ENCODE data around the gene FDX2.

Gene FDX2

DNA sequence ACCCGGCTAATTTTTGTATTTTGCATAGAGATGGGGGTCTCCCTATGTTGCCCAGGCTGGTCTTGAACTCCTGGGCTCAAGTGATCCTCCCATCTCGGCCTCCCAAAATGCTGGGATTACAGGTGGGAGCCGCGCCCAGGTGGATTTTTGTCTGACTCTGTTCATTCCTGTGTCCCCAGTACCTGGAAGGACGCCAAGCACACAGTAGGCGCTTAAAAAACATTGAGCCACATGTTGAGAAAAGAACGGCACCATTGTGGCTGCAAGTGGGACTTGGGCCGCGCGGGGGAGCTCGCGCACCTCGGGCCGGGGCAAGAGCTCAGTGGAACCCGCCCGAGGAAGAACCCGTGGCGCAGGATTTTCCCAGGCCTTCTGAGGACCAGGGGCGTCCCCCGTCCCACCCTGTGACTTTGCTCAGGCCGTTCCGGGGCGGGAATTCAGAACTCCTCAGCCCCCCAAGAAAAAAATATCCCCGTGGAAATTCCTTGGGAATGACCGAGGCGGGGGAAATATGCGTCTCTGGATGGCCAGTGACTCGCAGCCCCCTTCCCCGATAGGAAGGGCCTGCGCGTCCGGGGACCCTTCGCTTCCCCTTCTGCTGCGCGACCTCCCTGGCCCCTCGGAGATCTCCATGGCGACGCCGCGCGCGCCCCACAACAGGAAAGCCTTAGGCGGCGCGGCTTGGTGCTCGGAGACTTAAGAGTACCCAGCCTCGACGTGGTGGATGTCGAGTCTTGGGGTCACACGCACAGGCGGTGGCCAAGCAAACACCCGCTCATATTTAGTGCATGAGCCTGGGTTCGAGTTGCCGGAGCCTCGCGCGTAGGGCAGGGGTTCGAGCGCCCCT is 46.3 kb downstream of the FDX2 start:
- Mint-ChIP-seq H3K27me3 (ENCODE audit: low read depth) (peaks cover 70% of the 10 kb centered on the region), H3K4me3 (peak overlapping the region; percentile 42 to 62 (median 57)), H3K27ac (no peak overlapping the region), H3K4me1 (no peaks in the 10 kb centered on the region), H3K9me3 (no peaks in the 10 kb centered on the region), H3K36me3 (ENCODE audit: low read depth) (no peaks in the 10 kb centered on the region)
- TF ChIP-seq, protein P1, sequence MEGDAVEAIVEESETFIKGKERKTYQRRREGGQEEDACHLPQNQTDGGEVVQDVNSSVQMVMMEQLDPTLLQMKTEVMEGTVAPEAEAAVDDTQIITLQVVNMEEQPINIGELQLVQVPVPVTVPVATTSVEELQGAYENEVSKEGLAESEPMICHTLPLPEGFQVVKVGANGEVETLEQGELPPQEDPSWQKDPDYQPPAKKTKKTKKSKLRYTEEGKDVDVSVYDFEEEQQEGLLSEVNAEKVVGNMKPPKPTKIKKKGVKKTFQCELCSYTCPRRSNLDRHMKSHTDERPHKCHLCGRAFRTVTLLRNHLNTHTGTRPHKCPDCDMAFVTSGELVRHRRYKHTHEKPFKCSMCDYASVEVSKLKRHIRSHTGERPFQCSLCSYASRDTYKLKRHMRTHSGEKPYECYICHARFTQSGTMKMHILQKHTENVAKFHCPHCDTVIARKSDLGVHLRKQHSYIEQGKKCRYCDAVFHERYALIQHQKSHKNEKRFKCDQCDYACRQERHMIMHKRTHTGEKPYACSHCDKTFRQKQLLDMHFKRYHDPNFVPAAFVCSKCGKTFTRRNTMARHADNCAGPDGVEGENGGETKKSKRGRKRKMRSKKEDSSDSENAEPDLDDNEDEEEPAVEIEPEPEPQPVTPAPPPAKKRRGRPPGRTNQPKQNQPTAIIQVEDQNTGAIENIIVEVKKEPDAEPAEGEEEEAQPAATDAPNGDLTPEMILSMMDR (IDR thresholded peaks at IDR 0.05; ENCODE audit: unreplicated experiment in 3 of 3): peak; percentile 92 to 95 (median 93)

DNA sequence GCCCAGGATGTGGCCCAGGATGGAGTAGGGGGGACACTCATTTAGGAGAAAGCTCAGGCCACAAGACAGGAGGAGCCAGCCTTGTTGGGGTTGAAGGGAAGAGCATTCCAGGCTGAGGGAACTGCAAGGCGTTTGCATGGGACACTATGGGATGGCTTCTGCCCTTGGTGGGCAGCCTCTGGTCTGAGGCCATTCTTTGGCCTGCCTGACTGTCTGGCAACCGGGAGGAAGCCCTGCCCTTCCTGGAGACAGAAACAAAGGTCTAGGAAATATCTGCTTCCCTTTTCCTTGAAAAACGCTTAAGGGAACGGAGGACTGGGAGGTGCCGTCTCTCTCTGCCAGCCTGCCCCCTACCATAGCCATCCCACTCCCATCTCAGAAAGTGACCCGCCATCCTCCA is 47.7 kb downstream of the FDX2 start:
- TF ChIP-seq, protein P1 (IDR thresholded peaks at IDR 0.05; ENCODE audit: unreplicated experiment in 3 of 3): no peak

DNA sequence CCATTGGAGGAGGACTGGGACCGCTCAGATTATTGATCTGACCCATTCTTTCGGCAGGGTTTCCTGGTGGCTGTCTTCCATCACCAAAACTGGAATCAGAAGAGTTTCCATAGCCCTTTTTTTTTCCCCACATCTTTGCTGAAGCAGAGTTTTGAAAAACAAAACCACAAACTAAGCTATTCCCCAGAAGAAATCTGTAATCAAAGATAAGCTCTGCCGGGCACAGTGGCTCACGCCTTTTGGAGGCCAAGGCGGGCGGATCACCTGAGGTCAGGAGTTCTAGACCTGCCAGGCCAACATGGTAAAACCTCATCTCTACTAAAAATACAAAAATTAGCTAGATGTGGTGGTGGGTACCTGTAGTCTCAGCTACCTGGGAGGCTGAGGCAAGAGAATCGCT is 49.1 kb downstream of the FDX2 start:
- TF ChIP-seq, protein P1 (IDR thresholded peaks at IDR 0.05; ENCODE audit: unreplicated experiment in 3 of 3): no peak
- Mint-ChIP-seq H3K27me3 (ENCODE audit: low read depth) (peaks cover 42% of the 10 kb centered on the region), H3K9me3 (no peaks in the 10 kb centered on the region), H3K4me1 (no peaks in the 10 kb centered on the region), H3K36me3 (ENCODE audit: low read depth) (no peaks in the 10 kb centered on the region), H3K27ac (no peak overlapping the region), H3K4me3 (no peak overlapping the region)

More for the DNA sequence above, 47.7 kb downstream of the FDX2 start:
- peaks cover 55% of the 10 kb centered on the region for H3K27me3 Mint-ChIP-seq (ENCODE audit: low read depth)
- no peaks in the 10 kb centered on the region for H3K4me1 Mint-ChIP-seq
- H3K36me3 Mint-ChIP-seq (ENCODE audit: low read depth): no peaks in the 10 kb centered on the region
- H3K9me3 Mint-ChIP-seq: no peaks in the 10 kb centered on the region
- no peak overlapping the region for H3K4me3 Mint-ChIP-seq
- H3K27ac Mint-ChIP-seq: peak overlapping the region in 1 of 3 experiments; percentile 49

DNA sequence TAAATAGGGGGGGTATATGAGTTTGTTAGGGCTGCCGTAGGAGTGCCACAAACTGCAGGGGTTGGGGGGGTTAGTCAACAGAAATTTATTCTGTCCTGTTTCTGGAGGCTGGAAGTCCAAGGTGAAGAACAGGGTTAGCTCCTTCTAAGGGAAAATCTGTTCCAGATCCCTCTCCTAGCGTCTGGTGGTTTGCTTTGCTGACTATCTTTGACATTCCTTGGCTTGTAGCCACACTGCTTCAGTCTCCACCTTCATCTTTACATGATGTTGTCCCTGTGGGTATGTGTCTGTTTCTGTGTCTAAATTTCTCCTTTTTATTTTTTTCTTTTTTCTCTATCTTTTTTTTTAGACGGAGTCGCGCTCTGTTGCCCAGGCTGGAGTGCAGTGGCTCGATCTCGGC is 53.0 kb downstream of the FDX2 start:
- Mint-ChIP-seq H3K27ac (no peak overlapping the region), H3K4me1 (no peaks in the 10 kb centered on the region), H3K36me3 (ENCODE audit: low read depth) (peaks cover 6% of the 10 kb centered on the region), H3K9me3 (no peaks in the 10 kb centered on the region), H3K27me3 (ENCODE audit: low read depth) (peaks cover 2% of the 10 kb centered on the region), H3K4me3 (no peak overlapping the region)
- TF ChIP-seq, protein P1 (IDR thresholded peaks at IDR 0.05; ENCODE audit: unreplicated experiment in 3 of 3): no peak

DNA sequence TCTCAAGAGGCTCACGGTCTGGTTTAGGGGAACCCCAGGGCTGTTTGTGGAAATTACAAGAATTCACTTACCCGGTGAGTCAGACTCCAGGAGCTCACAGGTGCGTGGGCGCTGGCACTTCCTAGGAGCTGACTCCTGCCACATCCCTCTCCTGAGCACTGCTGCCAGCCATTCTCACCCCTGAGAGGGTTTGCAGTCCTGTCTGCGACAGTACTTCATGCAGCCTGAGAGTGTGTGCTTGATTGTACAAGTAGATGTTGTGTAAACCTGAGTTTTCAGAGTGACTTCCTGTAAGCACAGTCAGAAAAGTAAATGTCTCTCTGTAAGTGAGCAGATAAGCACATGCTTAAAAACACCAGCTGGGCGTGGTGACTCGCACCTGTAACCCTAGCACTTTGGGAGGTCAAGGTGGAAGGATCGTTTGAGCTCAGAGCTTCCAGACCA is 55.7 kb downstream of the FDX2 start:
- Mint-ChIP-seq H3K4me1 (no peaks in the 10 kb centered on the region), H3K36me3 (ENCODE audit: low read depth) (peaks cover 23% of the 10 kb centered on the region), H3K4me3 (no peak overlapping the region), H3K27me3 (ENCODE audit: low read depth) (no peaks in the 10 kb centered on the region), H3K27ac (no peak overlapping the region), H3K9me3 (no peaks in the 10 kb centered on the region)
- TF ChIP-seq, protein P1 (IDR thresholded peaks at IDR 0.05; ENCODE audit: unreplicated experiment in 3 of 3): no peak
